Prostate gland (tissue), 2 donors: ENCODE measurements around the gene ANKRD11. TPM values are rescaled to one million over a fixed set of nuclear protein-coding genes. Genes with fewer than 3 reads are reported as not detected.

ENCODE experiments used
- DNase-seq: peaks from one replicate; pipeline ENCODE4 v3.0.0-alpha.2; 2019; ENCODE audit warnings: low spot score
- H3K27ac ChIP-seq, 2 donors: fragments of 200-600 bp; sonication (generic); 2 replicates each; pipeline ENCODE4 v1.5.1; 2017 to 2019
- H3K27me3 ChIP-seq: fragments of 200-600 bp; sonication (generic); replicated peaks from 2 replicates; pipeline ENCODE4 v1.5.1; 2019; ENCODE audit not compliant: insufficient read depth
- H3K36me3 ChIP-seq, 2 donors: fragments of 200-600 bp; sonication (generic); 1 replicate in 1 of 2; 2 replicates in 1 of 2; pipeline versions ENCODE4 v1.5.1 to v1.8.1; 2017 to 2019
- H3K4me1 ChIP-seq: fragments of 200-600 bp; sonication (generic); replicated peaks from 2 replicates; pipeline ENCODE4 v1.5.1; 2019
- H3K4me3 ChIP-seq, 2 donors: fragments of 200-600 bp; sonication (generic); 2 replicates each; pipeline ENCODE4 v1.5.1; 2017 to 2019
- H3K9me3 ChIP-seq: fragments of 200-600 bp; sonication (generic); 2 replicates; pipeline ENCODE4 v1.5.1; 2017
- CTCF ChIP-seq, 4 experiments: fragments of 200-600 bp in 2 of 4; fragments of 450-650 bp in 2 of 4; sonication (generic) in 2 of 4; IDR thresholded peaks; 1 replicate in 3 of 4; 2 replicates in 1 of 4; pipeline ENCODE4 v1.5.1; 2016 to 2019; ENCODE audit warnings: antibody characterized with exemption in 4 of 4, mild to moderate bottlenecking in 2 of 4, moderate library complexity in 2 of 4
- POLR2A ChIP-seq: fragments of 450-650 bp; IDR thresholded peaks from one replicate; pipeline ENCODE4 v1.6.1; 2016; ENCODE audit warnings: antibody characterized with exemption, mild to moderate bottlenecking
- POLR2AphosphoS5 ChIP-seq: sonication (generic); formaldehyde crosslinking; IDR thresholded peaks from one replicate; pipeline ENCODE4 v1.6.1; 2017; ENCODE audit warnings: antibody characterized with exemption
- WGBS: methylation state at CpG from one replicate; pipeline ENCODE4 v1.1.5; 2018; 5-methylcytosine and 5-hydroxymethylcytosine counted together
- intact Hi-C: fragments of 100-400 bp; cut with DNase I; formaldehyde crosslinking; loops from one replicate; pipeline ENCODE4 v1.14.2; 2022
- total RNA-seq, 2 donors: library from RNA; depleted of rRNA; stranded (reverse); fragments of >200 nt; gene quantifications; one replicate each; pipeline ENCODE4 v1.1.0, GENCODE V29; 2016

ANKRD11 gene
- total RNA-seq, 2 donors from 2014 or later = 66.2 to 143 TPM

GRCh38 chr16:89318871-89319630, 171.3 kb downstream of the ANKRD11 start:
- no peak overlapping the region for H3K27ac ChIP-seq
- whole genome bisulfite sequencing = 94% methylated on average over 28 of the region's 28 CpGs
- H3K4me1 ChIP-seq = peaks cover 22% of the 10 kb centered on the region
- intact Hi-C loops = no loop called here
- H3K27me3 ChIP-seq = no peaks in the 10 kb centered on the region
- no peak overlapping the region for H3K4me3 ChIP-seq
- no peaks in the 10 kb centered on the region for H3K36me3 ChIP-seq
- no peak for TF ChIP-seq POLR2AphosphoS5
- TF ChIP-seq POLR2A = no peak
- TF ChIP-seq CTCF (IDR thresholded peaks at IDR 0.05) = no peak
- no peak for DNase-seq
- H3K9me3 ChIP-seq = no peaks in the 10 kb centered on the region

- Histone ChIP-seq H3K4me3 (no peak overlapping the region), H3K27ac (no peak overlapping the region), H3K36me3 (no peaks in the 10 kb centered on the region), H3K4me1 (peaks cover 22% of the 10 kb centered on the region), H3K27me3 (no peaks in the 10 kb centered on the region), H3K9me3 (no peaks in the 10 kb centered on the region)
- WGBS = 89% methylated on average over 11 of the region's 11 CpGs
- TF ChIP-seq POLR2AphosphoS5 (no peak), POLR2A (no peak), CTCF (IDR thresholded peaks at IDR 0.05) (no peak)
- DNase-seq = no peak
- intact Hi-C loops = no loop called here
These were observed 172.0 kb downstream of the ANKRD11 start for GRCh38 chr16:89318430-89318758.

- no peak for TF ChIP-seq POLR2A
- no peak for TF ChIP-seq CTCF (IDR thresholded peaks at IDR 0.05)
- TF ChIP-seq POLR2AphosphoS5 = no peak
- Histone ChIP-seq H3K4me1 (peaks cover 22% of the 10 kb centered on the region), H3K27me3 (no peaks in the 10 kb centered on the region), H3K9me3 (no peaks in the 10 kb centered on the region), H3K27ac (no peak overlapping the region), H3K4me3 (no peak overlapping the region), H3K36me3 (no peaks in the 10 kb centered on the region)
- WGBS = 83% methylated on average over 23 of the region's 23 CpGs
- DNase-seq = no peak
- intact Hi-C loops = no loop called here
These were observed 172.5 kb downstream of the ANKRD11 start for GRCh38 chr16:89317729-89318429.

- Histone ChIP-seq H3K27me3 (no peaks in the 10 kb centered on the region), H3K27ac (no peak overlapping the region), H3K4me3 (no peak overlapping the region), H3K36me3 (no peaks in the 10 kb centered on the region), H3K9me3 (no peaks in the 10 kb centered on the region), H3K4me1 (peaks cover 22% of the 10 kb centered on the region)
- intact Hi-C loops = no loop called here
- TF ChIP-seq CTCF (IDR thresholded peaks at IDR 0.05) = no peak
- no peak for TF ChIP-seq POLR2A
- no peak for TF ChIP-seq POLR2AphosphoS5
- 85% methylated on average over 12 of the region's 12 CpGs for WGBS
- DNase-seq = no peak
These were observed 173.2 kb downstream of the ANKRD11 start for GRCh38 chr16:89317101-89317671.
